IMR-90 (cell line): ENCODE measurements around the gene EVL. TPM values are rescaled to one million over a fixed set of nuclear protein-coding genes. Genes with fewer than 3 reads are reported as not detected.

Source experiments
- ATAC-seq: fragments of 200-7000 bp; cut with Tn5 transposase; 2 replicates; pipeline ENCODE4 v1.9.1; 2020; ENCODE audit warnings: low read depth, mild to moderate bottlenecking, moderate library complexity
- BruUV-seq: library from RNA; stranded (reverse); fragments of 400-500 nt; replicated peaks from 2 replicates; lab custom pipeline; 2021; lab: Mats Ljungman, UMichigan
- CTCF ChIA-PET: fragments of 300-600 bp; formaldehyde crosslinking; extraction: SDS; loops from one replicate; lab custom pipeline; 2021; ENCODE audit warnings: antibody characterized with exemption; lab: Yijun Ruan, JAX
- POLR2A ChIA-PET: fragments of 300-600 bp; sonication (Branson Sonifier 250); formaldehyde crosslinking; loops from one replicate; lab custom pipeline; 2022; ENCODE audit warnings: antibody characterized with exemption; ENCODE audit not compliant: unreplicated experiment; lab: Charles Lee
- DNase-seq: peaks from one replicate; pipeline ENCODE4 v3.0.0; 2013
- H2AFZ ChIP-seq: replicated peaks from 2 replicates; pipeline ENCODE3; 2013; ENCODE audit warnings: low read length, mild to moderate bottlenecking; ENCODE audit not compliant: poor library complexity
- H2AK5ac ChIP-seq: 2 replicates; pipeline ENCODE4 v1.6.1; 2013; ENCODE audit warnings: low read depth, low read length, inconsistent platforms
- H2AK9ac ChIP-seq: replicated peaks from 2 replicates; pipeline ENCODE3; 2013; ENCODE audit warnings: mild to moderate bottlenecking, low read depth, low read length, moderate library complexity; ENCODE audit not compliant: poor library complexity
- H2BK120ac ChIP-seq: 2 replicates; pipeline ENCODE4 v1.6.1; 2013; ENCODE audit warnings: low read depth, low read length, inconsistent platforms
- H2BK15ac ChIP-seq: 3 replicates; pipeline ENCODE4 v1.6.1; 2013; ENCODE audit warnings: low read depth, low read length, inconsistent platforms
- H2BK20ac ChIP-seq: 2 replicates; pipeline ENCODE4 v1.6.1; 2013; ENCODE audit warnings: low read depth, mild to moderate bottlenecking, inconsistent platforms, low read length, moderate library complexity
- H2BK5ac ChIP-seq: 2 replicates; pipeline ENCODE4 v1.6.1; 2013; ENCODE audit warnings: mild to moderate bottlenecking, low read depth, low read length, inconsistent platforms; ENCODE audit not compliant: poor library complexity, severe bottlenecking
- H3K14ac ChIP-seq: replicated peaks from 2 replicates; pipeline ENCODE4 v1.6.1; 2013; ENCODE audit warnings: low read depth, low read length, inconsistent platforms
- H3K18ac ChIP-seq: 2 replicates; pipeline ENCODE4 v1.6.1; 2013; ENCODE audit warnings: low read depth, low read length, control low read depth
- H3K23ac ChIP-seq: 2 replicates; pipeline ENCODE4 v1.6.1; 2013; ENCODE audit warnings: low read depth, low read length, inconsistent platforms
- H3K27ac ChIP-seq: 2 replicates; pipeline ENCODE4 v1.5.1; 2013; ENCODE audit warnings: mild to moderate bottlenecking, control low read depth, low read length; ENCODE audit not compliant: insufficient read depth
- H3K27me3 ChIP-seq: 2 replicates; pipeline ENCODE4 v1.6.1; 2013; ENCODE audit warnings: low read length; ENCODE audit not compliant: control insufficient read depth, insufficient read depth
- H3K36me3 ChIP-seq: 2 replicates; pipeline ENCODE4 v1.6.1; 2013; ENCODE audit warnings: low read length, mixed read lengths; ENCODE audit not compliant: control insufficient read depth, insufficient read depth
- H3K4ac ChIP-seq: 2 replicates; pipeline ENCODE4 v1.6.1; 2013; ENCODE audit warnings: low read depth, low read length, inconsistent platforms
- H3K4me1 ChIP-seq: 2 replicates; pipeline ENCODE4 v1.6.1; 2013; ENCODE audit warnings: low read length, mixed read lengths; ENCODE audit not compliant: control insufficient read depth, insufficient read depth
- H3K4me2 ChIP-seq: 2 replicates; pipeline ENCODE4 v1.6.1; 2013; ENCODE audit warnings: low read depth, mild to moderate bottlenecking, control low read depth, low read length, moderate library complexity
- H3K4me3 ChIP-seq: 2 replicates; pipeline ENCODE4 v1.5.1; 2013; ENCODE audit warnings: low read depth, mild to moderate bottlenecking, control low read depth, low read length, moderate library complexity; ENCODE audit not compliant: insufficient read depth
- H3K56ac ChIP-seq: 2 replicates; pipeline ENCODE4 v1.6.1; 2013; ENCODE audit warnings: low read length, inconsistent platforms; ENCODE audit not compliant: insufficient read depth; ENCODE audit errors: extremely low read depth
- H3K79me1 ChIP-seq, 2 experiments: 2 replicates each; pipeline ENCODE4 v1.6.1; 2013; ENCODE audit warnings: low read length in 2 of 2, inconsistent platforms in 1 of 2, low read depth in 1 of 2
- H3K9ac ChIP-seq: 2 replicates; pipeline ENCODE4 v1.6.1; 2013; ENCODE audit warnings: low read depth, low read length, control low read depth
- H3K9me1 ChIP-seq: 2 replicates; pipeline ENCODE4 v1.6.1; 2013; ENCODE audit warnings: low read length, inconsistent platforms; ENCODE audit not compliant: insufficient read depth
- H3K9me3 ChIP-seq: 2 replicates; pipeline ENCODE4 v1.6.1; 2013; ENCODE audit warnings: low read length; ENCODE audit not compliant: control insufficient read depth, insufficient read depth
- H4K20me1 ChIP-seq: 2 replicates; pipeline ENCODE4 v1.6.1; 2013; ENCODE audit warnings: low read length, inconsistent platforms; ENCODE audit not compliant: insufficient read depth
- H4K5ac ChIP-seq: 2 replicates; pipeline ENCODE4 v1.6.1; 2013; ENCODE audit warnings: mild to moderate bottlenecking, low read depth, low read length, control low read depth
- H4K8ac ChIP-seq, 2 experiments: 2 replicates each; pipeline ENCODE4 v1.6.1; 2013; ENCODE audit warnings: low read depth in 2 of 2, low read length in 2 of 2, control low read depth in 1 of 2, inconsistent platforms in 1 of 2
- H4K91ac ChIP-seq: 2 replicates; pipeline ENCODE4 v1.6.1; 2013; ENCODE audit warnings: low read depth, low read length, inconsistent platforms; ENCODE audit not compliant: insufficient read depth
- FOS ChIP-seq: fragments of 150-350 bp; IDR thresholded peaks from 2 replicates; pipeline ENCODE4 v1.6.1; 2016; ENCODE audit warnings: low read depth, low read length
- MAFK ChIP-seq: IDR thresholded peaks from 2 replicates; pipeline ENCODE4 v1.6.1; 2012; ENCODE audit warnings: low read depth, low read length, improper control_type of control experiment
- NFE2L2 ChIP-seq: fragments of 150-350 bp; IDR thresholded peaks from 2 replicates; pipeline ENCODE4 v1.6.1; 2016; ENCODE audit warnings: low read depth, mild to moderate bottlenecking, low read length
- POLR2A ChIP-seq: IDR thresholded peaks from 2 replicates; pipeline ENCODE4 v1.6.1; 2012; ENCODE audit warnings: mild to moderate bottlenecking, low read depth, low read length
- RAD21 ChIP-seq: IDR thresholded peaks from 2 replicates; pipeline ENCODE4 v1.6.1; 2012; ENCODE audit warnings: low read length, improper control_type of control experiment
- WGBS, 2 experiments: methylation state at CpG; one replicate each; pipeline versions ENCODE4 v1.1.5 to v1.1.7; 2013; ENCODE audit warnings: missing lambda C conversion rate in 2 of 2; ENCODE audit not compliant: insufficient read length in 1 of 2; ENCODE audit errors: extremely low coverage in 2 of 2; 5-methylcytosine and 5-hydroxymethylcytosine counted together
- dilution Hi-C: fragments of 300-500 bp; cut with HindIII; formaldehyde crosslinking; loops from one replicate; pipeline ENCODE4 v1.14.3; 2018; ENCODE audit warnings: low sequenced_read_pairs; ENCODE audit not compliant: unreplicated experiment
- in situ Hi-C: fragments of 300-500 bp; cut with MboI; formaldehyde crosslinking; loops from 3 replicates; pipeline ENCODE4 v1.14.3; 2019; ENCODE audit warnings: low sequenced_read_pairs, inconsistent platforms, mixed read lengths
- intact Hi-C: fragments of 100-400 bp; cut with micrococcal nuclease; formaldehyde crosslinking; loops from 2 replicates; pipeline ENCODE4 v1.10.0; 2022
- polyA plus RNA-seq, 3 experiments: library from polyadenylated mRNA; depleted of rRNA; stranded (reverse); fragments of >200 nt; gene quantifications; 2 replicates each; pipeline ENCODE4 v1.2.3, GENCODE V29; 2012; ENCODE audit warnings: low replicate concordance in 1 of 3
- total RNA-seq: library from RNA; depleted of rRNA; stranded (reverse); fragments of >200 nt; gene quantifications from 2 replicates; pipeline ENCODE4 v1.2.3, GENCODE V29; 2012
- TF ChIP-seq, protein P1 (sequence below): fragments of 150-350 bp; IDR thresholded peaks from 2 replicates; pipeline ENCODE4 v1.6.1; 2017; ENCODE audit warnings: mild to moderate bottlenecking, antibody characterized with exemption, low read length, low read depth

The EVL gene
- total and polyA plus RNA-seq, 2 of the 4 experiments (the other 2 are of a cell fraction) = 7.2 to 36.5 TPM

GRCh38 chr14:100116134-100116533, 50.9 kb downstream of the EVL start:
- H2AFZ ChIP-seq = no peak overlapping the region
- ChIA-PET CTCF (no interaction called here), POLR2A (no interaction called here)

More at GRCh38 chr14:100116134-100116533, 50.9 kb downstream of the EVL start:
- no peak overlapping the region for H4K5ac ChIP-seq
- H2BK120ac ChIP-seq = no peak overlapping the region
- H2AK5ac ChIP-seq = no peak overlapping the region
- no peak overlapping the region for H3K4ac ChIP-seq
- no peak overlapping the region for H3K56ac ChIP-seq
- H3K36me3 ChIP-seq = no peaks in the 10 kb centered on the region
- H3K14ac ChIP-seq = no peak overlapping the region
- no peak overlapping the region for H3K18ac ChIP-seq
- H4K8ac ChIP-seq = no peak overlapping the region
- no peak overlapping the region for H3K23ac ChIP-seq
- no peaks in the 10 kb centered on the region for H3K27me3 ChIP-seq
- H4K91ac ChIP-seq = no peak overlapping the region
- H3K4me3 ChIP-seq = no peak overlapping the region
- no TSS peak for BruUV-seq
- H2BK5ac ChIP-seq = no peak overlapping the region
- peaks cover 9% of the 10 kb centered on the region; the same call in 1 of the 2 replicates for H3K4me1 ChIP-seq
- dilution Hi-C loops (no loop called here), intact Hi-C loops (no loop called here), in situ Hi-C loops (no loop called here)
- H2BK15ac ChIP-seq = no peak overlapping the region
- no peak overlapping the region for H2AK9ac ChIP-seq
- TF ChIP-seq MAFK (no peak), NFE2L2 (no peak), POLR2A (no peak), RAD21 (no peak), FOS (no peak)
- TF ChIP-seq, protein P1, sequence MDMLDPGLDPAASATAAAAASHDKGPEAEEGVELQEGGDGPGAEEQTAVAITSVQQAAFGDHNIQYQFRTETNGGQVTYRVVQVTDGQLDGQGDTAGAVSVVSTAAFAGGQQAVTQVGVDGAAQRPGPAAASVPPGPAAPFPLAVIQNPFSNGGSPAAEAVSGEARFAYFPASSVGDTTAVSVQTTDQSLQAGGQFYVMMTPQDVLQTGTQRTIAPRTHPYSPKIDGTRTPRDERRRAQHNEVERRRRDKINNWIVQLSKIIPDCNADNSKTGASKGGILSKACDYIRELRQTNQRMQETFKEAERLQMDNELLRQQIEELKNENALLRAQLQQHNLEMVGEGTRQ = no peak
- H4K20me1 ChIP-seq = no peaks in the 10 kb centered on the region
- H3K9me3 ChIP-seq = no peaks in the 10 kb centered on the region
- DNase-seq (no peak), ATAC-seq (no peak)
- no peaks in the 10 kb centered on the region for H3K79me1 ChIP-seq
- no peak overlapping the region for H3K27ac ChIP-seq
- H3K9ac ChIP-seq = no peak overlapping the region
- 79% methylated on average over 2 of the region's 3 CpGs; no CpG with 5 or more reads in 1 of the 2 experiments for WGBS, 2 experiments
- H3K9me1 ChIP-seq = peaks cover 9% of the 10 kb centered on the region; the same call in 1 of the 2 replicates
- no peak overlapping the region for H3K4me2 ChIP-seq
- no peak overlapping the region for H2BK20ac ChIP-seq
